Neutrophil (primary cell): ENCODE data around the gene MRPL32.

Source experiments
- H3K27ac ChIP-seq: fragments of 200-600 bp; sonication (generic); 2 replicates; pipeline ENCODE4 v1.5.1; 2016; ENCODE audit warnings: mild to moderate bottlenecking, moderate library complexity
- H3K27me3 ChIP-seq: fragments of 200-600 bp; sonication (generic); 2 replicates; pipeline ENCODE4 v1.6.0; 2016; ENCODE audit warnings: mild to moderate bottlenecking
- H3K36me3 ChIP-seq: fragments of 200-600 bp; sonication (generic); 2 replicates; pipeline ENCODE4 v1.5.1; 2017
- H3K4me1 ChIP-seq, 2 experiments: fragments of 200-600 bp in 1 of 2; sonication (generic) in 1 of 2; 1 replicate in 1 of 2; 2 replicates in 1 of 2; pipeline versions ENCODE4 v1.5.1 to v1.6.1; 2013 to 2016; ENCODE audit warnings: low read depth in 1 of 2, low read length in 1 of 2, mild to moderate bottlenecking in 1 of 2, moderate library complexity in 1 of 2; ENCODE audit not compliant: control insufficient read depth in 1 of 2, insufficient read depth in 1 of 2
- H3K4me3 ChIP-seq, 2 experiments: fragments of 200-600 bp in 1 of 2; sonication (generic) in 1 of 2; 1 replicate in 1 of 2; 2 replicates in 1 of 2; pipeline ENCODE4 v1.5.1; 2013 to 2016; ENCODE audit warnings: low read depth in 1 of 2, low read length in 1 of 2, mild to moderate bottlenecking in 1 of 2, moderate library complexity in 1 of 2
- H3K9me3 ChIP-seq: fragments of 200-600 bp; sonication (generic); 2 replicates; pipeline ENCODE4 v1.5.1; 2016
- TF ChIP-seq, protein P1 (sequence below): fragments of 200-600 bp; sonication (generic); IDR thresholded peaks from 2 replicates; pipeline ENCODE4 v1.5.1; 2016; ENCODE audit warnings: antibody characterized with exemption

MRPL32 gene

GRCh38 chr7:42946627-42946950 is 14.4 kb downstream of the MRPL32 start:
- TF ChIP-seq, protein P1, sequence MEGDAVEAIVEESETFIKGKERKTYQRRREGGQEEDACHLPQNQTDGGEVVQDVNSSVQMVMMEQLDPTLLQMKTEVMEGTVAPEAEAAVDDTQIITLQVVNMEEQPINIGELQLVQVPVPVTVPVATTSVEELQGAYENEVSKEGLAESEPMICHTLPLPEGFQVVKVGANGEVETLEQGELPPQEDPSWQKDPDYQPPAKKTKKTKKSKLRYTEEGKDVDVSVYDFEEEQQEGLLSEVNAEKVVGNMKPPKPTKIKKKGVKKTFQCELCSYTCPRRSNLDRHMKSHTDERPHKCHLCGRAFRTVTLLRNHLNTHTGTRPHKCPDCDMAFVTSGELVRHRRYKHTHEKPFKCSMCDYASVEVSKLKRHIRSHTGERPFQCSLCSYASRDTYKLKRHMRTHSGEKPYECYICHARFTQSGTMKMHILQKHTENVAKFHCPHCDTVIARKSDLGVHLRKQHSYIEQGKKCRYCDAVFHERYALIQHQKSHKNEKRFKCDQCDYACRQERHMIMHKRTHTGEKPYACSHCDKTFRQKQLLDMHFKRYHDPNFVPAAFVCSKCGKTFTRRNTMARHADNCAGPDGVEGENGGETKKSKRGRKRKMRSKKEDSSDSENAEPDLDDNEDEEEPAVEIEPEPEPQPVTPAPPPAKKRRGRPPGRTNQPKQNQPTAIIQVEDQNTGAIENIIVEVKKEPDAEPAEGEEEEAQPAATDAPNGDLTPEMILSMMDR: no peak
- Histone ChIP-seq H3K9me3 (no peaks in the 10 kb centered on the region), H3K27me3 (no peaks in the 10 kb centered on the region), H3K4me3 (no peak overlapping the region), H3K36me3 (no peaks in the 10 kb centered on the region), H3K4me1 (no peaks in the 10 kb centered on the region), H3K27ac (no peak overlapping the region)

DNA sequence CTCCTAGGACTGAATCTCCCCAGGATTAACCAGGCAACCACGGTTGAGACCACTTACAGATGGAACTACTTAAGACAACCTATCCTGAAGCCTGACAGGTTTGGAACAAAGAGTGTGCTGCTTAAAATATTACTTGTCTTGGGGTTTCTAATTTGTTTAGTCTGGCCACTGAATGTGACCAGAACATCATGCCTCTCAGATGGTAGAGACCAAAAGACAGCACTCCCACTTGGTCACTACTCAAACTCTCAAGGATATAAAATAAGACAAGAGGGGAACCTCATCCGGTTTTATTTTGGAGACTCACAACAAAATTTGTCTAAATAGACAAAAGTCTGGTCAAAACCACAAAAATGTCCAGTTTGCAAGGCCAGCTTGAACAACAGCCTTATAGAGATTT is 15.3 kb downstream of the MRPL32 start:
- TF ChIP-seq, protein P1: no peak
- Histone ChIP-seq H3K36me3 (no peaks in the 10 kb centered on the region), H3K27me3 (no peaks in the 10 kb centered on the region), H3K27ac (no peak overlapping the region), H3K4me1 (no peaks in the 10 kb centered on the region), H3K9me3 (no peaks in the 10 kb centered on the region), H3K4me3 (no peak overlapping the region)

- H3K36me3 ChIP-seq: no peaks in the 10 kb centered on the region
- no peak overlapping the region for H3K4me3 ChIP-seq
- TF ChIP-seq, protein P1: no peak
- H3K9me3 ChIP-seq: no peaks in the 10 kb centered on the region
- H3K4me1 ChIP-seq: no peaks in the 10 kb centered on the region
- no peak overlapping the region for H3K27ac ChIP-seq
- H3K27me3 ChIP-seq: no peaks in the 10 kb centered on the region
Observed at GRCh38 chr7:42950417-42950816, 18.2 kb downstream of the MRPL32 start.

DNA sequence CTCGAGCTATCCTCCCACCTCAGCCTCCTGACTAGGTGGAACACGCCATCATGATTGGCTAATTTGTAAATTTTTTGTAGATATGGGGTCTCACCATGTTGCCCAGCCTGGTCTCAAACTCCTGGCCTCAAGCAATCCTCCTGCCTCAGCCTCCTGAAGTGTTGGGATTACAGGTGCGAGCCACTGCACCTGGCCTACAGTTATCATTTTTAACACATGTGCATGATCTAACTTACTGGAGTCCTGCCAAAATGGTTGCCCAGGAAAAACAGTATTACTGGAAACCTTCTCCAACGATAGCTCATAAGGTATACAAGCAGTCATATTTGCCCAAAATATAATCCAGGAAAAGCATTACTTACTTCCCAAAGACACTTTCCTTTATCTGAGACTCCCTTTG is 20.2 kb downstream of the MRPL32 start:
- Histone ChIP-seq H3K4me3 (no peak overlapping the region), H3K36me3 (no peaks in the 10 kb centered on the region), H3K27me3 (no peaks in the 10 kb centered on the region), H3K4me1 (no peaks in the 10 kb centered on the region), H3K9me3 (no peaks in the 10 kb centered on the region), H3K27ac (no peak overlapping the region)
- TF ChIP-seq, protein P1: no peak

DNA sequence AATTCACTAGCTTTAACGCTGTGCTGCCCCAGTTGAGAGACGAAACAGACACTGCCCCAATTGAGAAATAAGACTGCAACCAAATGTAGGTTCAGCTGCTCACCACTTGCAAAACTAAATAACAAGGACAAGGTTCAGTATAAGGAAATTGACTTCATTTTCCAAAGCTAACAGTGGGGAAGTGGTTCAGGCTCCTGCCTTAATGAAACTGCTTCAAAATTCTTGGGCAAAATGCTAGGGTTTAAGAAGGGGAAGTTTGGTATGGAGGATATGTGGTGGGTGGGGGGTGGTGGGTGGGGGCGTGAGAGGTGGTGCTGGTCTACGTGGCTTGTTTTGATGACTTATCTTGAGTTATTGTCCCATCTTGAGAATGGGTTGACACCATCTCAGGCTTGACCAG is 21.8 kb downstream of the MRPL32 start:
- Histone ChIP-seq H3K4me3 (no peak overlapping the region), H3K27ac (no peak overlapping the region)
- TF ChIP-seq, protein P1: no peak

DNA sequence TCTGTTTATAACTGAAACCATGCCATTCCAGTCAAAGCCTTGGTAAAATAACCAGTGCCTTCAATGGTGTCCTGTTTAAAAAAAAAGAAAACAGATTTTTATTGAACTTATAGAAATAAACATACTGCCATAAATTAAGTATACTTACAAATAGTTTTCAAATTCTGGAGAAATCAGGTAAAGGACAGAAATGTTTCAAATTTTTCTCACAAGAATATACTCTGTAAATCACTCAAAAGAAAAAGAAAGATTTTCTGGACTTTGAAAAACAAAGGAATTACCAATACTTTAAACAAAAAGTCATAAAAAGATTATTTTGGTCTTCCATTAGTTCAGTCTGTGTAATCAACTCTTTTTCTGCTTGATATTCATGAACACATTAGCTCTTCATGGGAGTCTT is 23.9 kb downstream of the MRPL32 start:
- no peaks in the 10 kb centered on the region for H3K36me3 ChIP-seq
- no peaks in the 10 kb centered on the region for H3K27me3 ChIP-seq
- H3K4me1 ChIP-seq: no peaks in the 10 kb centered on the region
- H3K4me3 ChIP-seq: no peak overlapping the region
- TF ChIP-seq, protein P1: no peak
- no peaks in the 10 kb centered on the region for H3K9me3 ChIP-seq
- no peak overlapping the region for H3K27ac ChIP-seq

More for the DNA sequence above, 21.8 kb downstream of the MRPL32 start:
- no peaks in the 10 kb centered on the region for H3K27me3 ChIP-seq
- no peaks in the 10 kb centered on the region for H3K9me3 ChIP-seq
- H3K4me1 ChIP-seq: no peaks in the 10 kb centered on the region
- H3K36me3 ChIP-seq: no peaks in the 10 kb centered on the region
